Stimulated activated CD4-positive, alpha-beta T cell treated with anti-CD3 and anti-CD28 coated beads, TNF-alpha, amount 100 ng/mL, for 1 hour (primary cell): ENCODE data around the gene S100B.
"Not testable (repeated sequence)": the region's sequence is repeated elsewhere in the genome, so short reads cannot be mapped to it uniquely, and the experiment has no call there.

Source experiments
- DNase-seq, 3 donors: peaks; one replicate each; pipeline ENCODE4 v3.0.0-alpha.2; 2020; ENCODE audit warnings: low read depth in 3 of 3, low spot score in 1 of 3

Gene S100B

GRCh38 chr21:46604975-46605766 is at the start of gene S100B:
S100B (minus strand) TSS chr21:46605082; CDS start chr21:46602415, 2,667 bp downstream.
- no peak for DNase-seq

GRCh38 chr21:46651121-46651520 is 46.2 kb upstream of the S100B start:
- DNase-seq = no peak

- no peak for DNase-seq
Observed at GRCh38 chr21:46650476-46651098, 45.7 kb upstream of the S100B start.

- DNase-seq = no peak
Observed at GRCh38 chr21:46649356-46649755, 44.5 kb upstream of the S100B start.

- DNase-seq = no peak
Observed at GRCh38 chr21:46648539-46648938, 43.7 kb upstream of the S100B start.

GRCh38 chr21:46646541-46647154 is 41.8 kb upstream of the S100B start:
- no peak for DNase-seq

GRCh38 chr21:46645840-46646239 is 41.0 kb upstream of the S100B start:
- no peak for DNase-seq

- no peak for DNase-seq
Observed at GRCh38 chr21:46643379-46644177, 38.7 kb upstream of the S100B start.

- DNase-seq = no peak
Observed at GRCh38 chr21:46641656-46642055, 36.8 kb upstream of the S100B start.

- DNase-seq = no peak
Observed at GRCh38 chr21:46639489-46640386, 34.9 kb upstream of the S100B start.

- no peak for DNase-seq
Observed at GRCh38 chr21:46637952-46638746, 33.3 kb upstream of the S100B start.

- no peak for DNase-seq
Observed at GRCh38 chr21:46636550-46637285, 31.8 kb upstream of the S100B start.

GRCh38 chr21:46636181-46636512 is 31.3 kb upstream of the S100B start:
- no peak for DNase-seq

GRCh38 chr21:46635324-46636180 is 30.7 kb upstream of the S100B start, which contains the start of gene PRMT2:
PRMT2 (plus strand) TSS chr21:46635674; CDS start chr21:46636952, 1,278 bp downstream.
- DNase-seq = peak; percentile 97 to 98 (median 97)

GRCh38 chr21:46634966-46635323 is 30.1 kb upstream of the S100B start:
- DNase-seq = no peak

- no peak for DNase-seq
Observed at GRCh38 chr21:46634427-46634826, 29.5 kb upstream of the S100B start.

- DNase-seq = no peak
Observed at GRCh38 chr21:46633566-46633965, 28.7 kb upstream of the S100B start.

- DNase-seq = not testable (repeated sequence)
Observed at GRCh38 chr21:46630915-46631314, 26.0 kb upstream of the S100B start.
